WTC11 (cell line): ENCODE measurements around the gene ENDOV.

Experiments
- CBFB ChIP-seq: sonication (generic); formaldehyde crosslinking; IDR thresholded peaks from 2 replicates; pipeline ENCODE4 v1.8.1; 2022; ENCODE audit warnings: mild to moderate bottlenecking, low read depth, missing genetic modification reagents
- CTCF ChIP-seq: fragments of 200-600 bp; IDR thresholded peaks from 2 replicates; pipeline ENCODE4 v1.8.0; 2022; ENCODE audit warnings: antibody characterized with exemption
- E2F1 ChIP-seq: sonication (generic); formaldehyde crosslinking; IDR thresholded peaks from 2 replicates; pipeline ENCODE4 v1.8.0; 2022; ENCODE audit warnings: mild to moderate bottlenecking, missing genetic modification reagents
- HMGXB4 ChIP-seq: sonication (generic); formaldehyde crosslinking; IDR thresholded peaks from 2 replicates; pipeline ENCODE4 v1.8.1; 2023; ENCODE audit warnings: mild to moderate bottlenecking, moderate library complexity, missing genetic modification reagents
- IRF2 ChIP-seq: sonication (generic); formaldehyde crosslinking; IDR thresholded peaks from 2 replicates; pipeline ENCODE4 v1.8.0; 2022; ENCODE audit warnings: low read depth, missing genetic modification reagents, borderline replicate concordance
- JUN ChIP-seq: sonication (generic); formaldehyde crosslinking; IDR thresholded peaks from 2 replicates; pipeline ENCODE4 v1.8.0; 2023; ENCODE audit warnings: mild to moderate bottlenecking, missing genetic modification reagents
- NFYB ChIP-seq: sonication (generic); formaldehyde crosslinking; conservative IDR thresholded peaks from 2 replicates; pipeline ENCODE4 v1.8.0; 2022; ENCODE audit warnings: low read depth, missing genetic modification reagents
- NR2C2 ChIP-seq: sonication (generic); formaldehyde crosslinking; IDR thresholded peaks from 2 replicates; pipeline ENCODE4 v1.8.0; 2022; ENCODE audit warnings: mild to moderate bottlenecking, missing genetic modification reagents
- RELA ChIP-seq: sonication (generic); formaldehyde crosslinking; IDR thresholded peaks from 2 replicates; pipeline ENCODE4 v1.8.1; 2022; ENCODE audit warnings: missing genetic modification reagents, mild to moderate bottlenecking, borderline replicate concordance
- TP53 ChIP-seq: sonication (generic); formaldehyde crosslinking; IDR thresholded peaks from 2 replicates; pipeline ENCODE4 v1.8.1; 2023; ENCODE audit warnings: mild to moderate bottlenecking, missing genetic modification reagents
- USF1 ChIP-seq: sonication (generic); formaldehyde crosslinking; IDR thresholded peaks from 2 replicates; pipeline ENCODE4 v1.8.0; 2022; ENCODE audit warnings: mild to moderate bottlenecking, missing genetic modification reagents
- ZBTB21 ChIP-seq: sonication (generic); formaldehyde crosslinking; IDR thresholded peaks from 2 replicates; pipeline ENCODE4 v1.8.1; 2023; ENCODE audit warnings: mild to moderate bottlenecking, missing genetic modification reagents, borderline replicate concordance

- TF ChIP-seq TP53 (CRISPR knock-in tag) (no peak), USF1 (no peak), NFYB (CRISPR knock-in tag) (no peak), CTCF (no peak), CBFB (CRISPR knock-in tag) (no peak), IRF2 (CRISPR knock-in tag) (no peak), HMGXB4 (CRISPR knock-in tag) (no peak), NR2C2 (no peak), RELA (CRISPR knock-in tag) (no peak), JUN (no peak), E2F1 (CRISPR knock-in tag) (no peak), ZBTB21 (CRISPR knock-in tag) (no peak)
Measured at GRCh38 chr17:80388175-80388574, 26.8 kb upstream of the ENDOV start.
